ENCODE data around the gene SCRN1. TPM values are rescaled to one million over a fixed set of nuclear protein-coding genes. Genes with fewer than 3 reads are reported as not detected.

The SCRN1 gene
- total RNA-seq, 4 donors from 2014 or later = 26.6 to 38.5 (median 32.9) TPM

DNA sequence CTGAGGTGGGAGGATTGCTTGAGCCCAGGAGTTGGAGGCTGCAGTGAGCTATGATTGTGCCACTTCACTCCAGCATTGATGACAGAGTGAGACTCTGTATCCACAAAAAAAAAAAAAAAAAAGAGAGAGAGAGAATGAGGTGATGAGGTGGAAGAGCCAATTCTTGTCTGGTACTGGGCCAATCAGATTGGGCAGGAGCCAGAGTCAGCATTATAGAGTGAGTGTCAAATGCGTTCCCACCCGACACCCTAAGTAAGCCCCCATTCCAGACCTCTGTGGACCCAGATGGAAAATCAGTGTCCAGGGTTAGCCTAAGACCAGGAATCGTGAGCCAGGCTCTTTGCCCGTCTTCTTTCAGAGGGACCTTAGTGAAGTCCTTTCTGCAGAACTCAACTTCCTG, 99.3 kb downstream of the SCRN1 start:
- Histone ChIP-seq H3K4me1 (no peaks in the 10 kb centered on the region), H3K9me3 (no peaks in the 10 kb centered on the region), H3K36me3 (no peaks in the 10 kb centered on the region), H3K27ac (no peak overlapping the region), H3K4me3 (replicated peaks in 1 of 3) (no peak overlapping the region), H3K27me3 (no peaks in the 10 kb centered on the region)
- 92 to 93% methylated on average over 4 of the region's 4 CpGs for WGBS, 2 donors
- DNase-seq = no peak
- TF ChIP-seq, protein P1, sequence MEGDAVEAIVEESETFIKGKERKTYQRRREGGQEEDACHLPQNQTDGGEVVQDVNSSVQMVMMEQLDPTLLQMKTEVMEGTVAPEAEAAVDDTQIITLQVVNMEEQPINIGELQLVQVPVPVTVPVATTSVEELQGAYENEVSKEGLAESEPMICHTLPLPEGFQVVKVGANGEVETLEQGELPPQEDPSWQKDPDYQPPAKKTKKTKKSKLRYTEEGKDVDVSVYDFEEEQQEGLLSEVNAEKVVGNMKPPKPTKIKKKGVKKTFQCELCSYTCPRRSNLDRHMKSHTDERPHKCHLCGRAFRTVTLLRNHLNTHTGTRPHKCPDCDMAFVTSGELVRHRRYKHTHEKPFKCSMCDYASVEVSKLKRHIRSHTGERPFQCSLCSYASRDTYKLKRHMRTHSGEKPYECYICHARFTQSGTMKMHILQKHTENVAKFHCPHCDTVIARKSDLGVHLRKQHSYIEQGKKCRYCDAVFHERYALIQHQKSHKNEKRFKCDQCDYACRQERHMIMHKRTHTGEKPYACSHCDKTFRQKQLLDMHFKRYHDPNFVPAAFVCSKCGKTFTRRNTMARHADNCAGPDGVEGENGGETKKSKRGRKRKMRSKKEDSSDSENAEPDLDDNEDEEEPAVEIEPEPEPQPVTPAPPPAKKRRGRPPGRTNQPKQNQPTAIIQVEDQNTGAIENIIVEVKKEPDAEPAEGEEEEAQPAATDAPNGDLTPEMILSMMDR (IDR thresholded peaks at IDR 0.05) = no peak
- no peak for TF ChIP-seq POLR2A (IDR thresholded peaks at IDR 0.05)
- intact Hi-C loops (cut with DNase I) = no loop called here

DNA sequence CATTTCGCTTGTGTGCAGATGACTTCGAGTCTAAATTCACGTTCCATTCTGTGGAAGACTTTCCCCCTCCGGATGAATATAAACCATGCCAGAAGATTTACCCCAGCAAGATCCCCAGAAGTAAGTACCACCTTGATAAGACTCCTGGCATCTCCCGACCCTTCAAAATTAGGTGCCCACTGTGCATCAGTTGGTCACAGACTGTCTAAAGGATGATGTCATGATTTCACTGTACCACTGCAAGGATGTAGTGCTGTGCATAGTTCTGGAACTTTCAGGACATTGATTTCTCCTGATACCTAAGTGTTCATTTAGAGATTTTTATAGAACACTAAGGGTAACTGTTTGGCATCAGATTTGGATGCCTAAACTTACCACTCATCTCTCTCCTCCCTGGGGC, 100.3 kb downstream of the SCRN1 start:
- no peak overlapping the region for H3K4me3 ChIP-seq (replicated peaks in 1 of 3)
- TF ChIP-seq, protein P1 (IDR thresholded peaks at IDR 0.05) = no peak
- no peak for TF ChIP-seq POLR2A (IDR thresholded peaks at IDR 0.05)
- H3K36me3 ChIP-seq = no peaks in the 10 kb centered on the region
- H3K9me3 ChIP-seq = no peaks in the 10 kb centered on the region
- no peak overlapping the region for H3K27ac ChIP-seq
- intact Hi-C loops (cut with DNase I) = no loop called here
- peaks cover 0 to 4% of the 10 kb centered on the region in 2 donors for H3K4me1 ChIP-seq
- WGBS, 2 donors = 94% methylated on average over 5 of the region's 5 CpGs
- no peak for DNase-seq
- no peaks in the 10 kb centered on the region for H3K27me3 ChIP-seq

DNA sequence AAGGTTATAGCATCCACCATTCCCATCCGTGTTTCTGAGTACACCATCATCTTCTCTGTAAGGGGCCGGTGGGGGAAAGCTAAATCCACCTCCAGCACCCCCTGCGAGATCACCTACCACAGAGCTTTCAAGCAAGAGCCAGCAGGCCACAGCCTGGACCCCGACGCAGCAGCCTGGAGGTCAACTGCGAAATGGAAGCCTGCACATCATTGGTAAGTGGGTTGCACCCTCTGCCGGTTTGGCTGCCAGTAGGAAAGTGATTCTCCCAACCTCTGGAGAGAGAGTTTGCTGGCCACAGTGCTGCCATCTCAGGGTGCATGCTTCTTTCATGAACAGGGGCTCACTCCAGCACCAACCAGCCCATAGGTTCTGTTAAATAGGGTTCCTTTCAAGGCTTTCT, 101.6 kb downstream of the SCRN1 start:
- Histone ChIP-seq H3K27ac (no peak overlapping the region), H3K4me1 (peaks cover 6 to 8% of the 10 kb centered on the region in 2 donors), H3K27me3 (no peaks in the 10 kb centered on the region), H3K36me3 (no peaks in the 10 kb centered on the region), H3K9me3 (no peaks in the 10 kb centered on the region), H3K4me3 (replicated peaks in 1 of 3) (no peak overlapping the region)
- 89 to 93% methylated on average over 7 of the region's 7 CpGs for WGBS, 2 donors
- DNase-seq = no peak
- intact Hi-C loops (cut with DNase I) = no loop called here
- TF ChIP-seq POLR2A (IDR thresholded peaks at IDR 0.05) = no peak
- TF ChIP-seq, protein P1 (IDR thresholded peaks at IDR 0.05) = no peak

DNA sequence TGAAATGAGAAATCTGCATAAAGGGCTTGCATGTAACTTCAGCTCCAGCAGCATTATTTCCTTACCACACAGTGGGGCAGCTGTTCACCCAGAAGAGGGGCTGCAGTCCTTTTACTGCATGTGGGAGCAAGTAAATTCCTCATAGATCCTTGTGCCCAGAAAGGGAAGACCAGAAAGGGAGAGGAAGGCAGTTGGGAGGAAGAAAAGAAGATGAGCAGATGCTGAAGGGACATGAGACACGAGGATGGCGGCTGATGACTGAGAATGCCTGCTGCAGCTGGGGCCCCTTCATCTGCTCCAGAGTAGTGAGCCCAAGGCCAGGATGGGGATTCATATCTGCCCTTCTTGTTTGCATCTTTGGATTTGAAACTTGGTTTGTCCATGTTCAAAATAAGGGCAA, 102.8 kb downstream of the SCRN1 start:
- no peaks in the 10 kb centered on the region for H3K9me3 ChIP-seq
- DNase-seq = no peak
- no peak overlapping the region for H3K4me3 ChIP-seq (replicated peaks in 1 of 3)
- H3K27me3 ChIP-seq = no peaks in the 10 kb centered on the region
- no peak for TF ChIP-seq POLR2A (IDR thresholded peaks at IDR 0.05)
- TF ChIP-seq, protein P1 (IDR thresholded peaks at IDR 0.05) = no peak
- 94 to 98% methylated on average over 2 of the region's 2 CpGs for WGBS, 2 donors
- H3K4me1 ChIP-seq = peaks cover 6 to 8% of the 10 kb centered on the region in 2 donors
- H3K27ac ChIP-seq = no peak overlapping the region
- intact Hi-C loops (cut with DNase I) = no loop called here
- no peaks in the 10 kb centered on the region for H3K36me3 ChIP-seq

DNA sequence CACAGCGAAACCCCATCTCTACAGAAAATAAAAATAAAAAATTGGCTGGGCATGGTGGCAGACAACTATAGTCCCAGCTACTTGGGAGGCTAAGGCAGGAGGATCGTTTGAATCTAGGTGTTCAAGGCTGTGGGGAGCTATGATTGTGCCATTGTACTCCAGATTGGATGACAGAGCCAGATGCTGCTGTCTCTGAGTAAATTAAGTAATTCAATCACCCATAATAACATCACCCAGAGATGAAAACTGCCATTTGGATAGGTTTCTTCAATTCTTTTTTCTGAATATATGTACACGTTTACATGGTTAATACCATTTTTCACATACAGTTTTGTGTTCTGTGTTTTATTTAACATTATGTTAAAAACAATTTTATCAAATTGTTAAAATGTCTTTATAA, 104.0 kb downstream of the SCRN1 start:
- Histone ChIP-seq H3K36me3 (no peaks in the 10 kb centered on the region), H3K27me3 (no peaks in the 10 kb centered on the region), H3K4me1 (peaks cover 6 to 8% of the 10 kb centered on the region in 2 donors), H3K27ac (no peak overlapping the region), H3K4me3 (replicated peaks in 1 of 3) (no peak overlapping the region), H3K9me3 (no peaks in the 10 kb centered on the region)
- DNase-seq = no peak
- 92% methylated on average over 3 of the region's 3 CpGs for WGBS, 2 donors
- TF ChIP-seq POLR2A (IDR thresholded peaks at IDR 0.05) = no peak
- TF ChIP-seq, protein P1 (IDR thresholded peaks at IDR 0.05) = no peak
- intact Hi-C loops (cut with DNase I) = no loop called here

Data from thyroid gland (tissue), 4 donors.